ENCODE results near the gene KLHDC1. TPM values are rescaled to one million over a fixed set of nuclear protein-coding genes. Genes with fewer than 3 reads are reported as not detected.

KLHDC1 gene
- total and polyA plus RNA-seq, 9 of the 15 experiments (the other 6 are each of a cell fraction or from before 2014, with no cell fraction given), result 0.08 to 0.41 (median 0.18) TPM

GRCh38 chr14:49692811-49693734 lies at the start of gene KLHDC1 (continued):
- TF ChIP-seq CUX1 (CRISPR knock-in tag; IDR thresholded peaks at IDR 0.05) (no peak), ZBTB40 (IDR thresholded peaks at IDR 0.05) (no peak), ZBTB40 (CRISPR knock-in tag; IDR thresholded peaks at IDR 0.05) (no peak), ZNF165 (CRISPR knock-in tag; IDR thresholded peaks at IDR 0.05; ENCODE audit: borderline replicate concordance) (no peak), RFX1 (IDR thresholded peaks at IDR 0.05) (no peak), NR4A1 (CRISPR knock-in tag; IDR thresholded peaks at IDR 0.05) (no peak), NR4A1 (tag; IDR thresholded peaks at IDR 0.05) (no peak), EZH2 (IDR thresholded peaks at IDR 0.05; ENCODE audit: borderline replicate concordance, low read depth, low read length) (no peak), CTCF (IDR thresholded peaks at IDR 0.05 in 2 of 3, conservative IDR thresholded peaks at IDR 0.05 in 1 of 3; ENCODE audit: insufficient read depth in 2 of 3, low read depth in 1 of 3, low read length in 3 of 3) (no peak), DNMT1 (IDR thresholded peaks at IDR 0.05) (no peak), SMARCA5 (IDR thresholded peaks at IDR 0.05) (no peak)

Measured in K562 (cell line).